GM10248 (cell line): ENCODE data around the gene USP5.
"Not testable (repeated sequence)": the region's sequence is repeated elsewhere in the genome, so short reads cannot be mapped to it uniquely, and the experiment has no call there.

ENCODE experiments used
- CTCF ChIA-PET: fragments of 300-600 bp; sonication (Branson Sonifier 250); formaldehyde crosslinking; extraction: SDS; loops from one replicate; lab custom pipeline; 2021; ENCODE audit warnings: antibody characterized with exemption; lab: Yijun Ruan, JAX
- POLR2A ChIA-PET: fragments of 350-650 bp; sonication (Branson Sonifier 250); formaldehyde crosslinking; extraction: SDS; loops from one replicate; lab custom pipeline; 2020; ENCODE audit warnings: antibody characterized with exemption; lab: Yijun Ruan, JAX
- DNase-seq: peaks from one replicate; pipeline ENCODE4 v3.0.0; 2012; ENCODE audit errors: extremely low spot score
- CTCF ChIP-seq: IDR thresholded peaks from 2 replicates; pipeline ENCODE4 v1.5.1; 2012; ENCODE audit warnings: mild to moderate bottlenecking, low read depth; ENCODE audit errors: extremely low read depth, missing control alignments, control extremely low read depth

The USP5 gene

DNA sequence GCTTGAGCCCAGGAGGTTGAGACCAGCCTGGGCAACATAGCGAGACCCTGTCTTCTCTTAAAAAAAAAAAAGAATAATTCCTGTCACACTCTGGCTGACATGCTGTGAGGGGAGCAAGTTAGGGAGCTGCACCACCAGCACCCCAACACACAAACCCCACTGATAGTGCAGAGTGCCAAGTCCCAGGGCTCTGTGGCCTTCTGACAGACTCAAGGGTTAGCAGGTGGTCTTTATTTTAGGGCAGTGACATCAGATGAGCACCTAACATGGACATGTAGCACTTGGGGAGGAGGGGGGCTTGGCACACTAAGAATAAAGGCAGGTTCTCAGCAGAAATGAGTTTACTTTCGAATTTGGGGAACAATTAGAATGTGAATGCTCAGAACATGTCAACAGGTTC, 6.8 kb downstream of the USP5 start:
- no peak for DNase-seq
- ChIA-PET POLR2A (interaction anchor here (1.4 kb wide), 1 partner anchor 8 kb away, joined by 3 read pairs; the partner anchor contains the start of gene TPI1), CTCF (interaction anchor here (1.0 to 3.2 kb wide), 3 partner anchors 10 to 28 kb away, joined by 3 to 12 read pairs (median 3); partner anchors contain the start of gene SPSB2)
- no peak for TF ChIP-seq CTCF

- TF ChIP-seq CTCF, result no peak
- no peak for DNase-seq
- ChIA-PET CTCF (interaction anchor here (2.1 to 3.2 kb wide), 3 partner anchors 9 to 12 kb away, joined by 6 to 12 read pairs (median 11); partner anchors contain the start of genes CDCA3 and SPSB2), POLR2A (no interaction called here)
Measured at GRCh38 chr12:6860116-6860515, 8.2 kb downstream of the USP5 start.

- ChIA-PET POLR2A (interaction anchor here (0.8 kb wide), 1 partner anchor 10 kb away, joined by 6 read pairs; the partner anchor contains the start of genes CDCA3 and USP5), CTCF (interaction anchor here (2.1 to 3.2 kb wide), 3 partner anchors 8 to 11 kb away, joined by 6 to 12 read pairs (median 11); partner anchors contain the start of genes CDCA3 and SPSB2)
- no peak for TF ChIP-seq CTCF
- no peak for DNase-seq
Measured at GRCh38 chr12:6860942-6861341, 9.0 kb downstream of the USP5 start.

DNA sequence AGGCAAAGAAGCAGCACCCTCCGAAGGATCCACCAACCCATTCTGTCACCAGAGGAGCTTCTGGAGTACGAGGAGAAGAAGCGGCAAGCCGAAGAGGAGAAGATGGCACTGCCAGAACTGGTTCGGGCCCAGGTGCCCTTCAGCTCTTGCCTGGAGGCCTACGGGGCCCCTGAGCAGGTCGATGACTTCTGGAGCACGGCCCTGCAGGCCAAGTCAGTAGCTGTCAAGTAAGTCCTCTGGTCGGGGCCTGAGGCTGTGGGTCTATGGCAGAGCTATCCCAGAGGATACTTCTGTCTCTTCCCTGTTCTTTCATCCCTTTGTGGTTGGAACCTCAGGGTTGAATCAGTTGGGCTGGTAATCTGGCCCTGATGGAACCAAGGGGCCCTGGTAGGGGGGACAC, 9.4 kb downstream of the USP5 start:
- no peak for DNase-seq
- CTCF ChIA-PET, result interaction anchor here (2.1 to 3.2 kb wide), 3 partner anchors 8 to 10 kb away, joined by 6 to 12 read pairs (median 11); partner anchors contain the start of genes CDCA3 and SPSB2
- no peak for TF ChIP-seq CTCF
- POLR2A ChIA-PET, result interaction anchor here (0.8 kb wide), 1 partner anchor 10 kb away, joined by 6 read pairs; the partner anchor contains the start of genes CDCA3 and USP5

GRCh38 chr12:6863033-6863432, 11.1 kb downstream of the USP5 start:
- TF ChIP-seq CTCF, result no peak
- CTCF ChIA-PET, result interaction anchor here (0.6 to 11.3 kb wide), 2 partner anchors 10 to 19 kb away, joined by 3 to 130 read pairs; partner anchors contain the start of genes CDCA3 and USP5
- POLR2A ChIA-PET, result interaction anchor here (0.6 kb wide), 1 partner anchor 12 kb away, joined by 3 read pairs; the partner anchor contains the start of gene CDCA3
- no peak for DNase-seq

DNA sequence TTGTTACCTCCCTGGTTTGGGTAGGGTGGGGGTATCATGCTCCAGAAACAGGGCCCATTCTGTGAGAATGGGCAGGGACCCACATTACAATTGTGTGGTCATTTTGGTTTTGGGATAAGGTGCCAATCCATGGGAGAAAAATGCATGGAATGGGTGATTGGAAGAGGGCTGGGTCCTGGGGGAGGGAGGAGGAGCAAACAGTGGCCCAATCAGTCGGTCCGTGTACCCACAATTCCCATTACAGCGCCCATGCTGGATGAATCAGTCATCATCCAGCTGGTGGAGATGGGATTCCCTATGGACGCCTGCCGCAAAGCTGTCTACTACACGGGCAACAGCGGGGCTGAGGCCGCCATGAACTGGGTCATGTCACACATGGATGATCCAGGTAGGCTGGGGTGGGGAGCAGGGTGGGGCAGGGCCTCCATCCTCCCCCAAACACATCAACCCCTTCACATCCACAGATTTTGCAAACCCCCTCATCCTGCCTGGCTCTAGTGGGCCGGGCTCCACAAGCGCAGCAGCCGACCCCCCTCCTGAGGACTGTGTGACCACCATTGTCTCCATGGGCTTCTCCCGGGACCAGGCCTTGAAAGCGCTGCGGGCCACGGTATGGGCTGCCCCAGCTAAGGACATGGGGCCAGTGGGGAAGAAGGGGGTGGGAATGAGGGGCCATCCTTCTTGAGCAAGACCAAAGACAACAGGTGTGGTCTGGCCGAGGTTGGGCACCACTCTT, 11.8 kb downstream of the USP5 start:
- TF ChIP-seq CTCF, result no peak
- no peak for DNase-seq
- CTCF ChIA-PET, result interaction anchor here (11.3 kb wide), 1 partner anchor 10 kb away, joined by 130 read pairs; the partner anchor contains the start of genes CDCA3 and USP5
- POLR2A ChIA-PET, result no interaction called here

DNA sequence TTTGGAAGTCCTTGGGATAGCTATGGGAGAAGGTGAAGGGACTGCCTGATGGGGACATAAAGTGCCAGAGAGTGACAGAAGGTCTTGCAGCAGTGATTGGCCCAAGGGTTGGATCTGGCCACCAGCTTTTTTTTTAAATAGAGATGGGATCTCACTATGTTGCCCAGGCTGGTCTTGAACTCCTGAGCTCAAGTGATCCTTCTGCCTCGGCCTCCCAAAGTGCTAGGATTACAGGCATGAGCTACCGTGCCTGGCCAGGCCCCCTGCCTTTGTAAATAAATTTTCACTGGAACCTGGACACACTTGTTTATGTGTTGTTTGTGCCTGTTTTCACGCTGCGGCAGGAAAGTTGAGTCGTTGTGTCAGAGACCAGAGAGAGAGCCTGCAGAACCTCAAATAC, 13.4 kb downstream of the USP5 start:
- CTCF ChIA-PET, result interaction anchor here (0.7 to 11.3 kb wide), 5 partner anchors 12 to 80 kb away, joined by 3 to 130 read pairs (median 3); partner anchors contain the start of genes CDCA3 and USP5
- POLR2A ChIA-PET, result not testable (repeated sequence)

More for the DNA sequence above, 13.4 kb downstream of the USP5 start:
- DNase-seq, result not testable (repeated sequence)
